Activated naive CD8-positive, alpha-beta T cell treated with anti-CD3 and anti-CD28 coated beads for 36 hours (primary cell): ENCODE data around the gene ZFP90. TPM values are rescaled to one million over a fixed set of nuclear protein-coding genes. Genes with fewer than 3 reads are reported as not detected.

Experiments
- DNase-seq: peaks from one replicate; pipeline ENCODE4 v3.0.0; 2021
- H3K27ac Mint-ChIP-seq: one replicate; pipeline ENCODE4 v1.8.0; 2022; ENCODE audit warnings: mild to moderate bottlenecking, moderate library complexity, mixed read lengths
- H3K27me3 Mint-ChIP-seq: one replicate; pipeline ENCODE4 v1.8.0; 2022; ENCODE audit warnings: mild to moderate bottlenecking, mixed read lengths
- H3K36me3 Mint-ChIP-seq: one replicate; pipeline ENCODE4 v1.8.0; 2021; ENCODE audit warnings: mild to moderate bottlenecking, mixed read lengths
- H3K4me1 Mint-ChIP-seq: one replicate; pipeline ENCODE4 v1.8.0; 2021; ENCODE audit warnings: mixed read lengths
- H3K4me3 Mint-ChIP-seq: one replicate; pipeline ENCODE4 v1.8.0; 2022; ENCODE audit warnings: mild to moderate bottlenecking, moderate library complexity, mixed read lengths
- H3K9me3 Mint-ChIP-seq: one replicate; pipeline ENCODE4 v1.8.0; 2022; ENCODE audit warnings: mixed read lengths
- total RNA-seq, 2 experiments: library from RNA; stranded (reverse); gene quantifications; one replicate each; pipeline ENCODE4 v1.2.3, GENCODE V29; 2021

ZFP90 gene
- total RNA-seq, 2 experiments from 2014 or later = 21.8 to 24.8 TPM

DNA sequence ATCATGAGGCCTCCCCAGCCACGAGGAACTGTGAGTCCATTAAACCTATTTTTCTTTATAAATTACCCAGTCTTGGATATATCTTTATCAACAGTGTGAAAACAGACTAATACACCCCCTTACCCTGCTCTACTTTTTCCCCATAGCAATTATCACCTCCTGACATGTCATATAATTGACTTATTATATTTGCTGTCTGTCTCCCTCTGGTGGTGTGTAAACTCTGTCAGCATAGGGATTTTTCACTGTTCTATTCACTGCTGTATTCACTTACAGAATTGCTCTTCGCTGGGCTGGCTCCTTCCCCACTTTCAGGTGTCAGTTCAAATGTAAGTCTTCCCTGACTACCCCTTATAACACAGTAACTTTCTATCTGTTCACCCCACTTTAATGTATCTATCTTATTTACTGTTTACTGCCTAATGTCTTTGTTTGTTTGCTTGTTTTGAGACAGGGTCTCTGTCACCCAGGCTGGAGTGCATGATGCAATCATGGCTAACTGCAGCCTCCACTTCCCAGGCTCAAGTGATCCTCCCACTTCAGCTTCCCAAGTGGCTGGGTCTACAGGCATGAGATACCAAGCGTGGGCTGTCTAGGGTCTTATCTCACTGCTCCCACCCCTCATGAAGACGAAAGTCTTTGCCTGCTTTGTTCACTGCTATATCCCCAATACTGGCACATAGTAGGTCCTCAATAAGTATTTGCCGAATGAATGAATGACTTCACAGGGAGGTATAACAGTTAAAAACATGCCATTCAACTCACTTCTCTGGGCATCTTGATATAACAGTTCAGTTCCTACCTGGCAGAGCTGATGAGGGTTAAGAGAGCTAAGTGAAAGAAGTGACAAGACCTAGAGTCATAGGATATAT is 53.6 kb downstream of the ZFP90 start:
- Mint-ChIP-seq H3K4me3 (no peak overlapping the region), H3K4me1 (peaks cover 3% of the 10 kb centered on the region), H3K9me3 (peaks cover 7% of the 10 kb centered on the region), H3K27me3 (no peaks in the 10 kb centered on the region), H3K27ac (no peak overlapping the region), H3K36me3 (peaks cover 10% of the 10 kb centered on the region)
- no peak for DNase-seq

DNA sequence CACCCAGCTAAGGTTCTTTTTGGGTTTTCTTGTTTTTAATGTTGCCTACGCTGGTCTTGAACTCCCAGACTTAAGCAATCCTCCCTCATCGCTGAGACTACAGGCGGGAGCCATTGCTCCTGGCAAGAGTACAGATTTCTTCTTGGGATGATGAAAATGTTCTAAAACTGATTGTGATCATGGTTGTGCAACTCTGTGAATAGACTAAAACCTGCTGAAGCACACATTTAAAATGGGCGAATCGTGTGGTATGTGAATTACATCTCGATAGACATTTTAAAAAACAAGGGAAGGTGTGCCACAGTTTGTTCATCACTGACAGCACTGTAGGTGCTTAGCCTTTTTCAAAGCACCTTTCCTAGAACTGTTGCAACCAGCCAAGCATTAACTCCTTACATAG is 57.2 kb downstream of the ZFP90 start:
- no peak for DNase-seq
- H3K27me3 Mint-ChIP-seq = no peaks in the 10 kb centered on the region
- no peaks in the 10 kb centered on the region for H3K4me1 Mint-ChIP-seq
- peaks cover 4% of the 10 kb centered on the region for H3K9me3 Mint-ChIP-seq
- no peak overlapping the region for H3K27ac Mint-ChIP-seq
- H3K36me3 Mint-ChIP-seq = peaks cover 3% of the 10 kb centered on the region
- H3K4me3 Mint-ChIP-seq = no peak overlapping the region

DNA sequence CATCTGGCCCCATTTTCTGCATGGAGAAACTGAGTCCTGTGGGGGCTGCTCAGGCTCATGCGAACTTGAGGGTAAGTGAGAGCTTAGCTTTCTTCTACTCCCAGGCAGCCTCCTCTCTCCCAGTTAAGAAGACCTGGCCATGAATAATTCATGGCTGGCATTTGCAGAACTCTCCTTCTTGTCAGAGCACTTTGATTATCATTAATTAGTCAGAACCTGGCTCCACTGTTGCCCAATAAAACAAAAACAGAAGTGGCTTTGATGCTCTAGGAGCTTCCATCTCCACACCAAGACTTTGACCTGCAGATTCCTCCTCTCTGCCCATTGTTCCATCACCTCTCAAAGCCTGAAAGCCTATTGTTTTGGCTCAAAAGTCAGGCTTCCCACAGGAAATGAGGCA is 60.5 kb downstream of the ZFP90 start:
- H3K9me3 Mint-ChIP-seq = no peaks in the 10 kb centered on the region
- DNase-seq = no peak
- no peaks in the 10 kb centered on the region for H3K27me3 Mint-ChIP-seq
- no peaks in the 10 kb centered on the region for H3K4me1 Mint-ChIP-seq
- no peaks in the 10 kb centered on the region for H3K36me3 Mint-ChIP-seq
- H3K4me3 Mint-ChIP-seq = no peak overlapping the region
- no peak overlapping the region for H3K27ac Mint-ChIP-seq

DNA sequence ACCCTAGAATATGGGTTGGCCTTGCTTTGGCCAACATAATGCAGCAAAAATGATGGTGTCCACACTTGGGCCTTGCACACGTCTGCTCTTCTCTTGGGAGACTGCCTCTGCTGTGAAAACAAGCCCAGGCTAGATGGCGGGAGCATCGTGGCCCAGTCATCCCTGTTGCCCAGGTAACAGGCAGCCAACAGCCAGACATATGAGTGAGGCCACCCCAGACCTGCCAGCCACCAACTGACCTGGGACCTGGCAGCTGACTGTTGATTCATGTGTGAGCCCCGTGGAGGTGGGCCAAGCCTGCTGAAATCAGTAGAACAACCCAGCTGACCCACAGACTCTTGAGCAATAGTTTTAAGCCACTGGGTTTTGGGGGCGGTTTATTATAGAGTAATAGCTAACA is 66.7 kb downstream of the ZFP90 start:
- H3K9me3 Mint-ChIP-seq = no peaks in the 10 kb centered on the region
- H3K36me3 Mint-ChIP-seq = peaks cover 1% of the 10 kb centered on the region
- H3K4me1 Mint-ChIP-seq = no peaks in the 10 kb centered on the region
- DNase-seq = no peak
- no peaks in the 10 kb centered on the region for H3K27me3 Mint-ChIP-seq
- no peak overlapping the region for H3K4me3 Mint-ChIP-seq
- H3K27ac Mint-ChIP-seq = no peak overlapping the region

DNA sequence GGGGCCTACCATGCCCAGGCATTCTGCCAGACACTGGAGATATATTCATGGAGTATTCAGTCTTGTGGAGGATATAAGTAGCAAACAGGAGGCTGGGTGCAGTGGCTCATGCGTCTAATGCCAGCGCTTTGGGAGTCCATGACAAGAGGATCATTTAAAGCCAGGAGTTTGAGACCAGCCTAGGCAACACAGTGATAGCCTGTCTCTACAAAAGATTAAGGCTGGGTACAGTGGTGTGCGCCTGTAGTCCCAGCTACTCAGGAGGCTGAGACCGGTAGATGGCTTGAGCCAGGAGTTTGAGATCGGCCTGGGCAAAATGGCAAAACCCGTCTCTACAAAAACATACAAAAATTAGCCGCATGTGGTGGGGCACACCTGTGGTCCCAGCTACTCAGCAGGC is 68.4 kb downstream of the ZFP90 start:
- H3K4me3 Mint-ChIP-seq = no peak overlapping the region
- DNase-seq = no peak
- H3K27me3 Mint-ChIP-seq = no peaks in the 10 kb centered on the region
- peaks cover 1% of the 10 kb centered on the region for H3K36me3 Mint-ChIP-seq
- H3K9me3 Mint-ChIP-seq = no peaks in the 10 kb centered on the region
- no peak overlapping the region for H3K27ac Mint-ChIP-seq
- no peaks in the 10 kb centered on the region for H3K4me1 Mint-ChIP-seq

DNA sequence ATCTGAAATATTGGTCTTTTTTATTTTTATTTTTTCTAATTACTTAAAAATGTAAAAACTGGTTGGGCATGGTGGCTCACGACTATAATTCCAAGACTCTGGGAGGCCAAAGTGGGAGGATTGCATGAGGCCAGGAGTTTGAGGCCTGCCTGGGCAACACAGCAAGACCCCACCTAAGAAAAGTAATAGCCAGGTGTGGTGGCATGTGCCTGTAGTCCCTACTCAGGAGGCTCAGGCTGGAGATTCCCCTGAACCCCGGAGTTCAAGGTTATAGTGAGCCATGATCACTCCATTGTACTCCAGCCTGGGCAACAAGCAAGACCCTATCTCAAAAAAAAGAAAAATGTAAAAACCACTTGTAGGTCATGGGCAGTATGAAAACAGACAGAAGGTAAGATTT is 69.2 kb downstream of the ZFP90 start:
- no peak for DNase-seq
- peaks cover 2% of the 10 kb centered on the region for H3K9me3 Mint-ChIP-seq
- peaks cover 1% of the 10 kb centered on the region for H3K36me3 Mint-ChIP-seq
- no peak overlapping the region for H3K4me3 Mint-ChIP-seq
- H3K4me1 Mint-ChIP-seq = no peaks in the 10 kb centered on the region
- H3K27me3 Mint-ChIP-seq = no peaks in the 10 kb centered on the region
- H3K27ac Mint-ChIP-seq = no peak overlapping the region

DNA sequence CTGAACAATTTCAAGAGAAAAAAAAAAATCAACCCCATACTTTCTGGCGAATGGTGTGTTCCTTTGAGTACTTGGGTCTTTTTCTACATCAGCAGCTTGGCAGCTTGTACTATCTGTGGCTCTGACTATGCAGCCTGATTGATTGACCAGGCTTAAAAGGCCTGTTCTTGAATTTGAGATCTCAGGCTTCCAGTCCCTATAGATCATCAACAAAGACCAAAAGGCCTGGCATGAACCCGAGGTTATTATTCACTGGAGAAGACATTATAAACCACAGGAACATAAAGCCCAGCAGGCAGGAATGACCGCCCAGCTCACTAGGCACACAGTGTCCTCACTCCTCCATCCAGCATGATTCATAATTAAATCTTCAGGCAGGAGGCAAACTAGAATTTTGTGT is 73.9 kb downstream of the ZFP90 start:
- peaks cover 1% of the 10 kb centered on the region for H3K36me3 Mint-ChIP-seq

DNA sequence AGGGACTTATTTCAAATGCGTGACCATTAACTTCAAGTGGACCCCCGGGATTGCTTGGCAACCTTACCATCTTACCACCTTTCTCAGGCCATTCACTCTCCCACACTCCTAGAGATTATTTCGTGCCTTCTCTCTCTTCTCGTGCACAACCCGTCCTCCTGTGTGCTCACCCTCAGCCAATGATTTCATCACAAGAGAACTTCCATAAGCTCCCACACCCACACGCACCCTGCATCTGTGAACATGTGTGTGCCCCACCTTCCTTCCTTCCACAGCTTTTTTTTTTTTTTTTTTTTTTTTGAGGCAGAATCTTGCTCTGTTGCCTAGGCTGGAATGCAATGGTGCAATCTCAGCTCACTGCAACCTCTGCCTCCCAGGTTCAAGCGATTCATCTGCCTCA is 78.6 kb downstream of the ZFP90 start:
- H3K4me3 Mint-ChIP-seq = no peak overlapping the region
- no peak overlapping the region for H3K27ac Mint-ChIP-seq
- no peaks in the 10 kb centered on the region for H3K4me1 Mint-ChIP-seq
- peaks cover 8% of the 10 kb centered on the region for H3K9me3 Mint-ChIP-seq
- H3K27me3 Mint-ChIP-seq = no peaks in the 10 kb centered on the region
- H3K36me3 Mint-ChIP-seq = no peaks in the 10 kb centered on the region
- DNase-seq = no peak

More for the DNA sequence above, 73.9 kb downstream of the ZFP90 start:
- DNase-seq = no peak
- no peaks in the 10 kb centered on the region for H3K27me3 Mint-ChIP-seq
- no peaks in the 10 kb centered on the region for H3K4me1 Mint-ChIP-seq
- peaks cover 8% of the 10 kb centered on the region for H3K9me3 Mint-ChIP-seq
- H3K27ac Mint-ChIP-seq = no peak overlapping the region
- no peak overlapping the region for H3K4me3 Mint-ChIP-seq

Other genes with a start within 250 kb of the ZFP90 start
- gene SLC7A6OS, start 228.3 kb upstream of the ZFP90 start, total RNA-seq = 10 to 100 TPM; 23.0 to 23.3 TPM
- 10 to 100 TPM; 68.9 to 72.0 TPM for gene PRMT7, start 228.3 kb upstream of the ZFP90 start, total RNA-seq
- under 1 TPM; 0.06 to 0.16 TPM for gene SMPD3, start 90.8 kb upstream of the ZFP90 start, total RNA-seq
- gene CDH3, start 106.0 kb downstream of the ZFP90 start, total RNA-seq = under 1 TPM; 0.37 to 0.44 TPM
- gene CDH1, start 198.0 kb downstream of the ZFP90 start, total RNA-seq = under 1 TPM; 0.16 to 0.21 TPM